H1 (cell line): ENCODE data around the gene RTEL1. TPM values are rescaled to one million over a fixed set of nuclear protein-coding genes. Genes with fewer than 3 reads are reported as not detected.

Experiments
- CBX8 ChIP-seq: fragments of 300-800, 300-1000 bp; sonication (generic); IDR thresholded peaks from 2 replicates; pipeline ENCODE4 v1.7.1; 2016; ENCODE audit warnings: low read depth, low read length, borderline replicate concordance
- PHF8 ChIP-seq: fragments of 200-600 bp; sonication (generic); conservative IDR thresholded peaks from 2 replicates; pipeline ENCODE4 v1.7.1; 2012; ENCODE audit warnings: low read depth, mild to moderate bottlenecking, inconsistent platforms, low read length, moderate library complexity
- TAF7 ChIP-seq: optimal IDR thresholded peaks from 2 replicates; pipeline ENCODE3; 2011; ENCODE audit warnings: low read depth, mild to moderate bottlenecking, inconsistent platforms, low read length, moderate library complexity, borderline replicate concordance
- polyA plus RNA-seq, 7 experiments: library from polyadenylated mRNA; depleted of rRNA in 3 of 7; stranded (reverse) in 5 of 7; unstranded in 2 of 7; fragments of >200 nt in 5 of 7; fragments of 200-250 nt in 2 of 7; gene quantifications; 1 replicate in 5 of 7; 2 replicates in 1 of 7; 4 replicates in 1 of 7; pipeline versions ENCODE4 v1.2.1 to v1.2.3, GENCODE V29; 2011 to 2013; ENCODE audit warnings: missing spikeins in 2 of 7, mixed read lengths in 2 of 7
- total RNA-seq: library from RNA; stranded (reverse); fragmentation: NEBNext Ultra II Directional; extraction: Animal tissue kit (Norgen Biotek cat#: 25700); gene quantifications from 2 replicates; pipeline ENCODE4 v1.2.1, GENCODE V29; 2021
- TF ChIP-seq, protein P1 (sequence below): fragments of 300-600 bp; sonication (generic); IDR thresholded peaks from 2 replicates; pipeline ENCODE4 v1.7.1; 2012; ENCODE audit warnings: low read length, moderate library complexity, mild to moderate bottlenecking, inconsistent platforms; ENCODE audit not compliant: insufficient replicate concordance

The RTEL1 gene
- total and polyA plus RNA-seq, 2 of the 8 experiments (the other 6 are each of a cell fraction or from before 2014, with no cell fraction given): 16.2 to 37.1 TPM

DNA sequence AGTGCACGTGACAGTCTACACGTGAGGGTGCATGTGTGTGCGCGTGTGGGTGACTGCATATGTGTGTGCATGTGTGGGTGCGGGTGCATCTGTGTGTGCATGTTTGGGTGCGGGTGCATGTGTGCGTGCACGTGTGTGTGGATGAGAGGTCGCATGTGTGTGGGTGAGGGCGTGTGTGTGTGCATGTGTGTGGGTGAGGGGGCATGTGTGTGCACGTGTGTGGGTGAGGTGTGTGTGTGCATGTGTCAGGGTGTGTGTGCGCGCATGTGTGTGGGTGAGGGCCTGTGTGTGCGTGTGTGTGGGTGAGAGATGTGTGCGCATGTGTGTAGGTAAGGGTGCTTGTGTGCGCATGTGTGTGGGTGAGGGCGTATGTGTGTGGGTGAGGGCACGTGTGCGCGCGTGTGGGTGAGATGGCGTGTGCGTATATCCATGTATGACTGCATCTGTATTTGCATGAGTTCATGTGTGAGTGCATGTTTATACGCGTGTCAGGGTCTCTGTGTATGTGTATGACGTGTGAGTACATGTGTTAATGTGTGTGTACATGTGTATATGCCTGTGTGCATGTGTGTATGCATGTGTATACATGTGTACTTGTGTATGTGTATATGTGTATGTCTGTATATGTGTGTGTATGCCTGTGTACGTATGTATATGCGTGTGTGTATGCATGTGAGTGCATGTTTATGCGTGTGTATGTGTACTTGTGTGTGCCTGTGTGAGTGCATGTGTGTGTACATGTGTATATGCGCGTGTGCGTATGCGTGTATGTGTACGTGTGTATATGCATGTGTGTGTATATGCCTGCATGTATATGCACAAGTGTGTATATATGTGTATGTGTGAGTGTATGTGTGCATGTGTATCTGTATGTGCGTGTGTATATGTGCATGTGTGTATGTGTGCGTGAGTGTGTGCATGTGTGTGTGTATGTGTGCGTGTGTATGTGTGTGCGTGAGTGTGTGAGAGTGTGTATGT lies 74.3 kb downstream of the RTEL1 start (continued):
- no peak for TF ChIP-seq TAF7
- no peak for TF ChIP-seq PHF8
- TF ChIP-seq, protein P1, sequence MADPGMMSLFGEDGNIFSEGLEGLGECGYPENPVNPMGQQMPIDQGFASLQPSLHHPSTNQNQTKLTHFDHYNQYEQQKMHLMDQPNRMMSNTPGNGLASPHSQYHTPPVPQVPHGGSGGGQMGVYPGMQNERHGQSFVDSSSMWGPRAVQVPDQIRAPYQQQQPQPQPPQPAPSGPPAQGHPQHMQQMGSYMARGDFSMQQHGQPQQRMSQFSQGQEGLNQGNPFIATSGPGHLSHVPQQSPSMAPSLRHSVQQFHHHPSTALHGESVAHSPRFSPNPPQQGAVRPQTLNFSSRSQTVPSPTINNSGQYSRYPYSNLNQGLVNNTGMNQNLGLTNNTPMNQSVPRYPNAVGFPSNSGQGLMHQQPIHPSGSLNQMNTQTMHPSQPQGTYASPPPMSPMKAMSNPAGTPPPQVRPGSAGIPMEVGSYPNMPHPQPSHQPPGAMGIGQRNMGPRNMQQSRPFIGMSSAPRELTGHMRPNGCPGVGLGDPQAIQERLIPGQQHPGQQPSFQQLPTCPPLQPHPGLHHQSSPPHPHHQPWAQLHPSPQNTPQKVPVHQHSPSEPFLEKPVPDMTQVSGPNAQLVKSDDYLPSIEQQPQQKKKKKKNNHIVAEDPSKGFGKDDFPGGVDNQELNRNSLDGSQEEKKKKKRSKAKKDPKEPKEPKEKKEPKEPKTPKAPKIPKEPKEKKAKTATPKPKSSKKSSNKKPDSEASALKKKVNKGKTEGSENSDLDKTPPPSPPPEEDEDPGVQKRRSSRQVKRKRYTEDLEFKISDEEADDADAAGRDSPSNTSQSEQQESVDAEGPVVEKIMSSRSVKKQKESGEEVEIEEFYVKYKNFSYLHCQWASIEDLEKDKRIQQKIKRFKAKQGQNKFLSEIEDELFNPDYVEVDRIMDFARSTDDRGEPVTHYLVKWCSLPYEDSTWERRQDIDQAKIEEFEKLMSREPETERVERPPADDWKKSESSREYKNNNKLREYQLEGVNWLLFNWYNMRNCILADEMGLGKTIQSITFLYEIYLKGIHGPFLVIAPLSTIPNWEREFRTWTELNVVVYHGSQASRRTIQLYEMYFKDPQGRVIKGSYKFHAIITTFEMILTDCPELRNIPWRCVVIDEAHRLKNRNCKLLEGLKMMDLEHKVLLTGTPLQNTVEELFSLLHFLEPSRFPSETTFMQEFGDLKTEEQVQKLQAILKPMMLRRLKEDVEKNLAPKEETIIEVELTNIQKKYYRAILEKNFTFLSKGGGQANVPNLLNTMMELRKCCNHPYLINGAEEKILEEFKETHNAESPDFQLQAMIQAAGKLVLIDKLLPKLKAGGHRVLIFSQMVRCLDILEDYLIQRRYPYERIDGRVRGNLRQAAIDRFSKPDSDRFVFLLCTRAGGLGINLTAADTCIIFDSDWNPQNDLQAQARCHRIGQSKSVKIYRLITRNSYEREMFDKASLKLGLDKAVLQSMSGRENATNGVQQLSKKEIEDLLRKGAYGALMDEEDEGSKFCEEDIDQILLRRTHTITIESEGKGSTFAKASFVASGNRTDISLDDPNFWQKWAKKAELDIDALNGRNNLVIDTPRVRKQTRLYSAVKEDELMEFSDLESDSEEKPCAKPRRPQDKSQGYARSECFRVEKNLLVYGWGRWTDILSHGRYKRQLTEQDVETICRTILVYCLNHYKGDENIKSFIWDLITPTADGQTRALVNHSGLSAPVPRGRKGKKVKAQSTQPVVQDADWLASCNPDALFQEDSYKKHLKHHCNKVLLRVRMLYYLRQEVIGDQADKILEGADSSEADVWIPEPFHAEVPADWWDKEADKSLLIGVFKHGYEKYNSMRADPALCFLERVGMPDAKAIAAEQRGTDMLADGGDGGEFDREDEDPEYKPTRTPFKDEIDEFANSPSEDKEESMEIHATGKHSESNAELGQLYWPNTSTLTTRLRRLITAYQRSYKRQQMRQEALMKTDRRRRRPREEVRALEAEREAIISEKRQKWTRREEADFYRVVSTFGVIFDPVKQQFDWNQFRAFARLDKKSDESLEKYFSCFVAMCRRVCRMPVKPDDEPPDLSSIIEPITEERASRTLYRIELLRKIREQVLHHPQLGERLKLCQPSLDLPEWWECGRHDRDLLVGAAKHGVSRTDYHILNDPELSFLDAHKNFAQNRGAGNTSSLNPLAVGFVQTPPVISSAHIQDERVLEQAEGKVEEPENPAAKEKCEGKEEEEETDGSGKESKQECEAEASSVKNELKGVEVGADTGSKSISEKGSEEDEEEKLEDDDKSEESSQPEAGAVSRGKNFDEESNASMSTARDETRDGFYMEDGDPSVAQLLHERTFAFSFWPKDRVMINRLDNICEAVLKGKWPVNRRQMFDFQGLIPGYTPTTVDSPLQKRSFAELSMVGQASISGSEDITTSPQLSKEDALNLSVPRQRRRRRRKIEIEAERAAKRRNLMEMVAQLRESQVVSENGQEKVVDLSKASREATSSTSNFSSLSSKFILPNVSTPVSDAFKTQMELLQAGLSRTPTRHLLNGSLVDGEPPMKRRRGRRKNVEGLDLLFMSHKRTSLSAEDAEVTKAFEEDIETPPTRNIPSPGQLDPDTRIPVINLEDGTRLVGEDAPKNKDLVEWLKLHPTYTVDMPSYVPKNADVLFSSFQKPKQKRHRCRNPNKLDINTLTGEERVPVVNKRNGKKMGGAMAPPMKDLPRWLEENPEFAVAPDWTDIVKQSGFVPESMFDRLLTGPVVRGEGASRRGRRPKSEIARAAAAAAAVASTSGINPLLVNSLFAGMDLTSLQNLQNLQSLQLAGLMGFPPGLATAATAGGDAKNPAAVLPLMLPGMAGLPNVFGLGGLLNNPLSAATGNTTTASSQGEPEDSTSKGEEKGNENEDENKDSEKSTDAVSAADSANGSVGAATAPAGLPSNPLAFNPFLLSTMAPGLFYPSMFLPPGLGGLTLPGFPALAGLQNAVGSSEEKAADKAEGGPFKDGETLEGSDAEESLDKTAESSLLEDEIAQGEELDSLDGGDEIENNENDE: no peak
- no peak for TF ChIP-seq CBX8
